ENCODE results near the gene MYLK. TPM values are rescaled to one million over a fixed set of nuclear protein-coding genes. Genes with fewer than 3 reads are reported as not detected.

Gene MYLK
- total and polyA plus RNA-seq, 9 of the 15 experiments (the other 6 are each of a cell fraction or from before 2014, with no cell fraction given), result 0.11 to 0.53 (median 0.18) TPM; not detected in 2

DNA sequence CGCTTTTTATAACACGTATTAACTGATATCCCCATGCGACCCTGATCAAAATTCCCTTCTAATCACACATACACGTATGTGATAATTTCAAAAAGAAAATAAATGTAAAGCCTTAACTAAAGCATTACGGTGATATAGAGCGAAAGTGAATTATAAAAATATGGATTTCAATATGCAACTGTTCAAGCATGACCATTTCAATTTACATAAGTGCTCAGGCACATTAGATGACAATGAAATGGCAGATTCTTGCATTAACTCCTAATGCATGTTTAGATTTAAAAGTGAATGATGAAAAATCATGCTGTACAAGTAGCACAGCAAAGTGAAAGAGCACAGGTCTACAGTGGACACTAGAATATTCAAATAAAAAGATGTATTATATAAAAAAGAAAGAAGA lies 140.1 kb downstream of the MYLK start:
- CTCF ChIA-PET (ENCODE audit: low intra/inter-chr PET ratio), result no interaction called here
- H3K79me2 ChIP-seq (ENCODE audit: control insufficient read depth, insufficient read depth, low read length), result no peaks in the 10 kb centered on the region
- no peaks in the 10 kb centered on the region for H3K36me3 ChIP-seq (ENCODE audit: control insufficient read depth, insufficient read depth, low read length)
- H3K4me1 ChIP-seq (replicated peaks in 1 of 2; ENCODE audit: control insufficient read depth in 2 of 2, insufficient read depth in 2 of 2, low read length in 2 of 2), result no peaks in the 10 kb centered on the region
- H3K27me3 ChIP-seq (ENCODE audit: control insufficient read depth in 2 of 2, insufficient read depth in 2 of 2, low read length in 2 of 2), result peaks cover 0 to 11% of the 10 kb centered on the region in 2 experiments; a peak in 2 of 5 replicates
- no TSS peak for BruUV-seq (replicated peaks)
- H3K4me3 ChIP-seq, result no peak overlapping the region
- no peaks in the 10 kb centered on the region for H4K20me1 ChIP-seq (replicated peaks; ENCODE audit: control insufficient read depth, insufficient read depth, low read length)
- DNase-seq (ENCODE audit: extremely low read depth in 1 of 4, low spot score in 3 of 4) (no peak), ATAC-seq (no peak), FAIRE-seq (no peak)
- H3K9me3 ChIP-seq (replicated peaks; ENCODE audit: control insufficient read depth, insufficient read depth, low read depth, low read length), result no peaks in the 10 kb centered on the region
- H3K9me1 ChIP-seq (ENCODE audit: control insufficient read depth, insufficient read depth, low read length), result no peaks in the 10 kb centered on the region
- in situ Hi-C loops (cut with MboI), result no loop called here
- intact Hi-C loops (cut with micrococcal nuclease), result no loop called here
- POLR2A ChIA-PET, result no interaction called here
- H3K27ac ChIP-seq (ENCODE audit: extremely low read depth, low read depth, low read length), result no peak overlapping the region
- H3K9ac ChIP-seq (ENCODE audit: insufficient read depth in 1 of 2, low read depth in 2 of 2, low read length in 2 of 2), result no peak overlapping the region
- H3K4me2 ChIP-seq (ENCODE audit: insufficient read depth, low read length), result no peak overlapping the region
- H2AFZ ChIP-seq (ENCODE audit: low read depth, low read length), result no peak overlapping the region
- WGBS (ENCODE audit: insufficient coverage, low coverage, missing lambda C conversion rate), result 0% methylated on average over 6 of the region's 6 CpGs
- TF ChIP-seq, protein P1, sequence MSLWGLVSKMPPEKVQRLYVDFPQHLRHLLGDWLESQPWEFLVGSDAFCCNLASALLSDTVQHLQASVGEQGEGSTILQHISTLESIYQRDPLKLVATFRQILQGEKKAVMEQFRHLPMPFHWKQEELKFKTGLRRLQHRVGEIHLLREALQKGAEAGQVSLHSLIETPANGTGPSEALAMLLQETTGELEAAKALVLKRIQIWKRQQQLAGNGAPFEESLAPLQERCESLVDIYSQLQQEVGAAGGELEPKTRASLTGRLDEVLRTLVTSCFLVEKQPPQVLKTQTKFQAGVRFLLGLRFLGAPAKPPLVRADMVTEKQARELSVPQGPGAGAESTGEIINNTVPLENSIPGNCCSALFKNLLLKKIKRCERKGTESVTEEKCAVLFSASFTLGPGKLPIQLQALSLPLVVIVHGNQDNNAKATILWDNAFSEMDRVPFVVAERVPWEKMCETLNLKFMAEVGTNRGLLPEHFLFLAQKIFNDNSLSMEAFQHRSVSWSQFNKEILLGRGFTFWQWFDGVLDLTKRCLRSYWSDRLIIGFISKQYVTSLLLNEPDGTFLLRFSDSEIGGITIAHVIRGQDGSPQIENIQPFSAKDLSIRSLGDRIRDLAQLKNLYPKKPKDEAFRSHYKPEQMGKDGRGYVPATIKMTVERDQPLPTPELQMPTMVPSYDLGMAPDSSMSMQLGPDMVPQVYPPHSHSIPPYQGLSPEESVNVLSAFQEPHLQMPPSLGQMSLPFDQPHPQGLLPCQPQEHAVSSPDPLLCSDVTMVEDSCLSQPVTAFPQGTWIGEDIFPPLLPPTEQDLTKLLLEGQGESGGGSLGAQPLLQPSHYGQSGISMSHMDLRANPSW (CRISPR knock-in tag; IDR thresholded peaks at IDR 0.05), result no peak
- no peak for TF ChIP-seq IFI16 (CRISPR knock-in tag; IDR thresholded peaks at IDR 0.05)
- TF ChIP-seq, protein P2, sequence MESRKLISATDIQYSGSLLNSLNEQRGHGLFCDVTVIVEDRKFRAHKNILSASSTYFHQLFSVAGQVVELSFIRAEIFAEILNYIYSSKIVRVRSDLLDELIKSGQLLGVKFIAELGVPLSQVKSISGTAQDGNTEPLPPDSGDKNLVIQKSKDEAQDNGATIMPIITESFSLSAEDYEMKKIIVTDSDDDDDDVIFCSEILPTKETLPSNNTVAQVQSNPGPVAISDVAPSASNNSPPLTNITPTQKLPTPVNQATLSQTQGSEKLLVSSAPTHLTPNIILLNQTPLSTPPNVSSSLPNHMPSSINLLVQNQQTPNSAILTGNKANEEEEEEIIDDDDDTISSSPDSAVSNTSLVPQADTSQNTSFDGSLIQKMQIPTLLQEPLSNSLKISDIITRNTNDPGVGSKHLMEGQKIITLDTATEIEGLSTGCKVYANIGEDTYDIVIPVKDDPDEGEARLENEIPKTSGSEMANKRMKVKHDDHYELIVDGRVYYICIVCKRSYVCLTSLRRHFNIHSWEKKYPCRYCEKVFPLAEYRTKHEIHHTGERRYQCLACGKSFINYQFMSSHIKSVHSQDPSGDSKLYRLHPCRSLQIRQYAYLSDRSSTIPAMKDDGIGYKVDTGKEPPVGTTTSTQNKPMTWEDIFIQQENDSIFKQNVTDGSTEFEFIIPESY (CRISPR knock-in tag; IDR thresholded peaks at IDR 0.05), result no peak
- TF ChIP-seq ZFP36 (IDR thresholded peaks at IDR 0.05; ENCODE audit: low read depth, low read length, partially characterized antibody), result no peak
- no peak for TF ChIP-seq BACH1 (tag; IDR thresholded peaks at IDR 0.05)
- TF ChIP-seq ZNF780A (CRISPR knock-in tag; IDR thresholded peaks at IDR 0.05), result no peak
- TF ChIP-seq, protein P3, sequence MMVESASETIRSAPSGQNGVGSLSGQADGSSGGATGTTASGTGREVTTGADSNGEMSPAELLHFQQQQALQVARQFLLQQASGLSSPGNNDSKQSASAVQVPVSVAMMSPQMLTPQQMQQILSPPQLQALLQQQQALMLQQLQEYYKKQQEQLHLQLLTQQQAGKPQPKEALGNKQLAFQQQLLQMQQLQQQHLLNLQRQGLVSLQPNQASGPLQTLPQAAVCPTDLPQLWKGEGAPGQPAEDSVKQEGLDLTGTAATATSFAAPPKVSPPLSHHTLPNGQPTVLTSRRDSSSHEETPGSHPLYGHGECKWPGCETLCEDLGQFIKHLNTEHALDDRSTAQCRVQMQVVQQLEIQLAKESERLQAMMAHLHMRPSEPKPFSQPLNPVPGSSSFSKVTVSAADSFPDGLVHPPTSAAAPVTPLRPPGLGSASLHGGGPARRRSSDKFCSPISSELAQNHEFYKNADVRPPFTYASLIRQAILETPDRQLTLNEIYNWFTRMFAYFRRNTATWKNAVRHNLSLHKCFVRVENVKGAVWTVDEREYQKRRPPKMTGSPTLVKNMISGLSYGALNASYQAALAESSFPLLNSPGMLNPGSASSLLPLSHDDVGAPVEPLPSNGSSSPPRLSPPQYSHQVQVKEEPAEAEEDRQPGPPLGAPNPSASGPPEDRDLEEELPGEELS (CRISPR knock-in tag; IDR thresholded peaks at IDR 0.05; ENCODE audit: borderline replicate concordance), result no peak
- TF ChIP-seq ZNF584 (CRISPR knock-in tag; IDR thresholded peaks at IDR 0.05; ENCODE audit: low read depth), result no peak
- TF ChIP-seq, protein P4, sequence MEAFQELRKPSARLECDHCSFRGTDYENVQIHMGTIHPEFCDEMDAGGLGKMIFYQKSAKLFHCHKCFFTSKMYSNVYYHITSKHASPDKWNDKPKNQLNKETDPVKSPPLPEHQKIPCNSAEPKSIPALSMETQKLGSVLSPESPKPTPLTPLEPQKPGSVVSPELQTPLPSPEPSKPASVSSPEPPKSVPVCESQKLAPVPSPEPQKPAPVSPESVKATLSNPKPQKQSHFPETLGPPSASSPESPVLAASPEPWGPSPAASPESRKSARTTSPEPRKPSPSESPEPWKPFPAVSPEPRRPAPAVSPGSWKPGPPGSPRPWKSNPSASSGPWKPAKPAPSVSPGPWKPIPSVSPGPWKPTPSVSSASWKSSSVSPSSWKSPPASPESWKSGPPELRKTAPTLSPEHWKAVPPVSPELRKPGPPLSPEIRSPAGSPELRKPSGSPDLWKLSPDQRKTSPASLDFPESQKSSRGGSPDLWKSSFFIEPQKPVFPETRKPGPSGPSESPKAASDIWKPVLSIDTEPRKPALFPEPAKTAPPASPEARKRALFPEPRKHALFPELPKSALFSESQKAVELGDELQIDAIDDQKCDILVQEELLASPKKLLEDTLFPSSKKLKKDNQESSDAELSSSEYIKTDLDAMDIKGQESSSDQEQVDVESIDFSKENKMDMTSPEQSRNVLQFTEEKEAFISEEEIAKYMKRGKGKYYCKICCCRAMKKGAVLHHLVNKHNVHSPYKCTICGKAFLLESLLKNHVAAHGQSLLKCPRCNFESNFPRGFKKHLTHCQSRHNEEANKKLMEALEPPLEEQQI (IDR thresholded peaks at IDR 0.05), result no peak
- TF ChIP-seq EZH2 (IDR thresholded peaks at IDR 0.05; ENCODE audit: borderline replicate concordance, low read depth, low read length), result no peak
- no peak for TF ChIP-seq MYC (IDR thresholded peaks at IDR 0.05; ENCODE audit: low read depth, low read length)
- TF ChIP-seq MYC (CRISPR knock-in tag; IDR thresholded peaks at IDR 0.05; ENCODE audit: borderline replicate concordance, low read depth), result no peak

All from K562 (cell line).